OCI-LY3 (cell line): ENCODE results near the gene CTH.

Experiments
- EZH2phosphoT487 ChIP-seq: fragments of 200-600 bp; shearing (Covaris generic); IDR thresholded peaks from 2 replicates; pipeline ENCODE4 v1.6.1; 2018; ENCODE audit warnings: antibody characterized with exemption, mixed run types, low read depth
- TF ChIP-seq, protein P1 (sequence below): fragments of 200-600, 300-600 bp; sonication (generic); IDR thresholded peaks from 2 replicates; pipeline ENCODE4 v1.5.1; 2014; ENCODE audit warnings: antibody characterized with exemption, low read length, low read depth

DNA sequence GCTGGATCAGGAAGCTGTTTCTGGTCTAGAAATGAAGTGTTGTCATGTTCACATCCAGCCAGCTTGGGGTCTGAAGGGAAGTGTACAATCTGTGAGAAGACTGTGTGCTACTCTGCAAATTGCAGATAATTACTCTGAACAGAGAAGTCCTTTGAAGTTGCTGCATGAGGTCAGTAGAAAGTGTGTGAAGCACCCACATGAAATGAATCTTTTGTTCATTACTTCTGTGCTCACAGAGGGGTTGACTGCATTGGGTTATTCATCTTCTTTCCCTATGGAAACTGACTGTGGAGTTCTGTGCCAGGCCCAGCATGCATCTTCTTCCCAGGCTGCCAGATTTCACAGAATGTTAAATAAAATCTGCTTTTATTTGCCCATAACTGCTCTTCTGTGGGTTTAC, 47.1 kb downstream of the CTH start:
- TF ChIP-seq, protein P1, sequence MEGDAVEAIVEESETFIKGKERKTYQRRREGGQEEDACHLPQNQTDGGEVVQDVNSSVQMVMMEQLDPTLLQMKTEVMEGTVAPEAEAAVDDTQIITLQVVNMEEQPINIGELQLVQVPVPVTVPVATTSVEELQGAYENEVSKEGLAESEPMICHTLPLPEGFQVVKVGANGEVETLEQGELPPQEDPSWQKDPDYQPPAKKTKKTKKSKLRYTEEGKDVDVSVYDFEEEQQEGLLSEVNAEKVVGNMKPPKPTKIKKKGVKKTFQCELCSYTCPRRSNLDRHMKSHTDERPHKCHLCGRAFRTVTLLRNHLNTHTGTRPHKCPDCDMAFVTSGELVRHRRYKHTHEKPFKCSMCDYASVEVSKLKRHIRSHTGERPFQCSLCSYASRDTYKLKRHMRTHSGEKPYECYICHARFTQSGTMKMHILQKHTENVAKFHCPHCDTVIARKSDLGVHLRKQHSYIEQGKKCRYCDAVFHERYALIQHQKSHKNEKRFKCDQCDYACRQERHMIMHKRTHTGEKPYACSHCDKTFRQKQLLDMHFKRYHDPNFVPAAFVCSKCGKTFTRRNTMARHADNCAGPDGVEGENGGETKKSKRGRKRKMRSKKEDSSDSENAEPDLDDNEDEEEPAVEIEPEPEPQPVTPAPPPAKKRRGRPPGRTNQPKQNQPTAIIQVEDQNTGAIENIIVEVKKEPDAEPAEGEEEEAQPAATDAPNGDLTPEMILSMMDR: no peak
- no peak for TF ChIP-seq EZH2phosphoT487
